ENCODE results near the gene TSEN54.

The TSEN54 gene

GRCh38 chr17:75573540-75573957 is 57.2 kb downstream of the TSEN54 start:
- Histone ChIP-seq H3K79me2 (ENCODE audit: low read length) (no peaks in the 10 kb centered on the region), H4K20me1 (ENCODE audit: insufficient read depth, low read length) (no peaks in the 10 kb centered on the region), H3K4me2 (ENCODE audit: low read depth, low read length) (no peak overlapping the region), H3K27me3 (replicated peaks; ENCODE audit: insufficient read depth, low read length) (no peaks in the 10 kb centered on the region), H3K4me3 (ENCODE audit: low read length) (no peak overlapping the region), H3K9ac (ENCODE audit: low read length) (no peak overlapping the region), H3K27ac (ENCODE audit: low read length) (no peak overlapping the region), H3K4me1 (ENCODE audit: low read length) (peaks cover 5% of the 10 kb centered on the region; the same call in 1 of the 2 replicates), H3K9me2 (replicated peaks; ENCODE audit: insufficient read depth, low read length) (no peaks in the 10 kb centered on the region), H3F3A (ENCODE audit: insufficient read depth, low read length) (no peaks in the 10 kb centered on the region), H2AFZ (ENCODE audit: low read length) (no peak overlapping the region), H3K36me3 (replicated peaks; ENCODE audit: insufficient read depth, low read length) (no peaks in the 10 kb centered on the region), H3K9me3 (replicated peaks; ENCODE audit: insufficient read depth, low read length) (no peaks in the 10 kb centered on the region)
- DNase-seq, result no peak
- no peak for TF ChIP-seq EZH2 (optimal IDR thresholded peaks at IDR 0.05; ENCODE audit: low read depth, low read length)
- TF ChIP-seq CTCF (IDR thresholded peaks at IDR 0.05; ENCODE audit: low read length), result no peak
- TF ChIP-seq EZH2phosphoT487 (IDR thresholded peaks at IDR 0.05; ENCODE audit: low read length), result no peak

GRCh38 chr17:75573994-75574393 is 57.7 kb downstream of the TSEN54 start:
- TF ChIP-seq EZH2phosphoT487 (IDR thresholded peaks at IDR 0.05; ENCODE audit: low read length), result no peak
- TF ChIP-seq CTCF (IDR thresholded peaks at IDR 0.05; ENCODE audit: low read length), result no peak
- no peak for TF ChIP-seq EZH2 (optimal IDR thresholded peaks at IDR 0.05; ENCODE audit: low read depth, low read length)
- Histone ChIP-seq H3K9me2 (replicated peaks; ENCODE audit: insufficient read depth, low read length) (no peaks in the 10 kb centered on the region), H3K27me3 (replicated peaks; ENCODE audit: insufficient read depth, low read length) (no peaks in the 10 kb centered on the region), H3K9ac (ENCODE audit: low read length) (no peak overlapping the region), H3K9me3 (replicated peaks; ENCODE audit: insufficient read depth, low read length) (no peaks in the 10 kb centered on the region), H3K36me3 (replicated peaks; ENCODE audit: insufficient read depth, low read length) (no peaks in the 10 kb centered on the region), H3K4me1 (ENCODE audit: low read length) (peaks cover 5% of the 10 kb centered on the region; the same call in 1 of the 2 replicates), H3K27ac (ENCODE audit: low read length) (no peak overlapping the region), H3K4me3 (ENCODE audit: low read length) (no peak overlapping the region), H2AFZ (ENCODE audit: low read length) (no peak overlapping the region), H3K79me2 (ENCODE audit: low read length) (no peaks in the 10 kb centered on the region), H3K4me2 (ENCODE audit: low read depth, low read length) (no peak overlapping the region), H3F3A (ENCODE audit: insufficient read depth, low read length) (no peaks in the 10 kb centered on the region), H4K20me1 (ENCODE audit: insufficient read depth, low read length) (no peaks in the 10 kb centered on the region)
- DNase-seq, result no peak

Measured in MM.1S (cell line).